Breast epithelium (tissue), 3 donors: Measurements from ENCODE around the gene LIN28A.

Experiments used
- POLR2A ChIP-seq: fragments of 450-650 bp; IDR thresholded peaks from one replicate; pipeline ENCODE4 v1.6.1; 2016; ENCODE audit warnings: antibody characterized with exemption, mild to moderate bottlenecking, moderate library complexity
- POLR2AphosphoS5 ChIP-seq, 3 donors: sonication (generic); formaldehyde crosslinking; IDR thresholded peaks; one replicate each; pipeline ENCODE4 v1.6.1; 2017; ENCODE audit warnings: antibody characterized with exemption in 3 of 3
- TF ChIP-seq, protein P1 (sequence below), 3 donors: fragments of 450-650 bp; IDR thresholded peaks; one replicate each; pipeline ENCODE4 v1.5.1; 2016 to 2017; ENCODE audit warnings: antibody characterized with exemption in 3 of 3, mild to moderate bottlenecking in 3 of 3, moderate library complexity in 3 of 3

DNA sequence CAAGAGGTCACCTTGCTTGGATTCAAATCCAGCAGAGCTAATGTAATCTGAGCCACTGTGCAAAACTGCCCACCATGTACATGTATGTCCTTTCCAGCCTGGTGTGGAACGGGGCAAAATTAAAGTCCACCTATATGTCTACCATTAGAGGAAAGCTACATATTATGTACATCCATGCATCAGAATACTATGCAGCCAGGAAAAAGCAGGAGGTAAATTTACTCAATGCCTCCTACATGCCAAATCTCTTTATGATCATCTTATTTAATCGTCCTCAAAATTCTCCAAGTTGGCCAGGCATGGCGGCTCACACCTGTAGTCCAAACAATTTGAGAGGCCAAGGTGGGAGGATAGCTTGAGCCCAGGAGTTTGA, 31.8 kb upstream of the LIN28A start:
- TF ChIP-seq, protein P1, sequence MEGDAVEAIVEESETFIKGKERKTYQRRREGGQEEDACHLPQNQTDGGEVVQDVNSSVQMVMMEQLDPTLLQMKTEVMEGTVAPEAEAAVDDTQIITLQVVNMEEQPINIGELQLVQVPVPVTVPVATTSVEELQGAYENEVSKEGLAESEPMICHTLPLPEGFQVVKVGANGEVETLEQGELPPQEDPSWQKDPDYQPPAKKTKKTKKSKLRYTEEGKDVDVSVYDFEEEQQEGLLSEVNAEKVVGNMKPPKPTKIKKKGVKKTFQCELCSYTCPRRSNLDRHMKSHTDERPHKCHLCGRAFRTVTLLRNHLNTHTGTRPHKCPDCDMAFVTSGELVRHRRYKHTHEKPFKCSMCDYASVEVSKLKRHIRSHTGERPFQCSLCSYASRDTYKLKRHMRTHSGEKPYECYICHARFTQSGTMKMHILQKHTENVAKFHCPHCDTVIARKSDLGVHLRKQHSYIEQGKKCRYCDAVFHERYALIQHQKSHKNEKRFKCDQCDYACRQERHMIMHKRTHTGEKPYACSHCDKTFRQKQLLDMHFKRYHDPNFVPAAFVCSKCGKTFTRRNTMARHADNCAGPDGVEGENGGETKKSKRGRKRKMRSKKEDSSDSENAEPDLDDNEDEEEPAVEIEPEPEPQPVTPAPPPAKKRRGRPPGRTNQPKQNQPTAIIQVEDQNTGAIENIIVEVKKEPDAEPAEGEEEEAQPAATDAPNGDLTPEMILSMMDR (IDR thresholded peaks at IDR 0.05): no peak
- no peak for TF ChIP-seq POLR2A
- TF ChIP-seq POLR2AphosphoS5 (IDR thresholded peaks at IDR 0.05): no peak
